Muscle of arm (tissue), 12 donors: Measurements from ENCODE around the gene GSG1L. TPM values are rescaled to one million over a fixed set of nuclear protein-coding genes. Genes with fewer than 3 reads are reported as not detected.

ENCODE experiments used
- DNase-seq: peaks from one replicate; pipeline ENCODE4 v3.0.0-alpha.2; 2013
- polyA plus RNA-seq, 12 donors: library from polyadenylated mRNA; unstranded; fragments of 120-200 nt; gene quantifications; one replicate each; pipeline ENCODE4 v1.2.1, GENCODE V29; 2013; ENCODE audit not compliant: insufficient read length in 12 of 12

The GSG1L gene
- polyA plus RNA-seq, 12 donors, result 1.6 to 2.9 (median 2.0) TPM; not detected in 2

DNA sequence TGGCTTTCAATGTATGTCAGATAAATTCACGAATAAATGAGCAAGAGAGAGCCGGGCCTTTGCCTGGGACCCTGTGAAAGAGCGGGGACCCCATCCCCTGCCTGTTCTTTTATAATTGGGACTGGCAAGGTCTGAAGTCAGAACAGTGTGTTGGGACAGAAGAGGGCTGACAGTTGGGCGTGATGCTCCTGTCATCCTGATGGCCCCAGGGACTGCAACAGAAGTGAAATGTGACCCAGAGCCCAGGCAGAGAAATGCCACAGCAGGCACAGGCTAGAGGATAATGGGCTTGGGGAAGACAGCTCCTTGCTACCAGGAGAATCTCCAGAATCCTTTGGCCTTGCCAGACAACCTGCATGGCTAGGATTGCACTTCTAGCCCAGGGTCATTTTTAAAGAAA is 37.9 kb downstream of the GSG1L start:
- no peak for DNase-seq

DNA sequence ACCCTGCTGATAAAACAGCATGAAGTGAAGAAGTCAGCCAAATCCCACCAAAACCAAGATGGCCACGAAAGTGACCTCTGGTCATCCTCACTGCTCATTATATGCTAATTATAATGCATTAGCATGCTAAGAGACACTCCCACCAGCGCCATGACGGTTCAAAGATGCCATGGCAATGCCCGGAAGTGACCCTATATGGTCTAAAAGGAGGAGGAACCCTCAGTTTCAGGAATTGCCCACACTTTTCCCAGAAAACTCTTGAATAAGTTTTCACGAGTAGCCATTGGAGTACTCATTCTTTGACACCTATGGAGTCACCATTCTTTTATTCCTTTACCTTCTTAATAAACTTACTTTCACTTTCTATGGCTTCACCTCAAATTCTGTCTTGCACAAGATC is 44.3 kb downstream of the GSG1L start:
- DNase-seq, result no peak

DNA sequence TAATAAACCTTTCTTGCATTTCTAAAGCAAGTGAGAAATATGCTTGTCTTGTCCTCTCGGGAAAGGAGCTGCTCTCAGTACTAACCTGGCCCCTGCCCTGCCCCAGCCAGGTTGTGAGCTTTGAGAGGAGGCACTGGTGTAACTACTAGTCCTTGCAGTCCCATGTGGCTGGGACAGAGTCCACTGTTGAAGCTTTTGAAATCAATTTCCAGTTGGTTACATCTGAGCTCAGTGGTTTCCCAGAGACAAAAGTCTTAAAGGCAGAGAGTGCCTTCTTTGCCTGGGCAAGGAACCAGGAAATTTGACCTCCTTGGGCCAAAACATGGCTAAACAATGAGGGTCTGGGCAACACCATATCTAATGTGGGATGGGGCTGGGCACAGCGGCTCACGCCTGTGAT is 48.7 kb downstream of the GSG1L start:
- no peak for DNase-seq

DNA sequence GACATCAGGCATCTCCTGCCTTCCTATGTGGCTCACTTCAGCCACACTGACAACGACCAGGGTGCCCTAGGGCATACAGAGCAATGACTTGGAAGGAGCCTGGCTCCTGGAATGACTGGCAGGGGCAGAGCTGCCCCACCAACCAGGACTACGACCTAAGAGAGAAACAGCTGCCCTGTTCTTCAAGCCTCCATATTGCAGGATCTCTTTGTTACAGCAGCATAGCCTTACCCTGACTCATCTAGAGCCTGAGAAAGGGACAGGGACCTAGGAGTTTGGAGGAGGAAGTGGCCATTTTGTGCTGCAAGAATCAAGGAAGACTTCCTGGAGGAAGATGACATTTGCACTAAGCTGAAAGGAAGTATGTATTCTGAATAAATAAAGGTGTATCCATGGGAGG is 49.6 kb downstream of the GSG1L start:
- DNase-seq, result no peak

DNA sequence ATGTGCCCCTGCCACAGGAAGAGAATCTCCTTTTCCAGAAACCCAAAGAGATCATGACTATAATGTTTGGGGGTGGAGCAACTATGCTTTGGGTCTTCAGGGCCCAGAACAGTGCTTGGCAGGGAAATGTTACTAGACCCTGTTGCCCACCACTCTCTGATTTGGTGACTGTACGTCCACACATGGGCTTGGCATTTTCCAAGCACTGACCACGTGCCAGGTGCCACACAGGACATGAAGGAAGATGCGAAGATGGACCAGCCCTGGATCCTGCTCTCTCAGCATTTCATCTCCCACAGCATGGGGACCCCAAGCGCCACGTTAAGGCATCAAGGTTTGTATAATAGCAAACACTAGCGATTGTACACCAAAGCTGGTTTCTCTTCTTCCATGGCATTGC is 50.1 kb downstream of the GSG1L start:
- DNase-seq, result no peak

DNA sequence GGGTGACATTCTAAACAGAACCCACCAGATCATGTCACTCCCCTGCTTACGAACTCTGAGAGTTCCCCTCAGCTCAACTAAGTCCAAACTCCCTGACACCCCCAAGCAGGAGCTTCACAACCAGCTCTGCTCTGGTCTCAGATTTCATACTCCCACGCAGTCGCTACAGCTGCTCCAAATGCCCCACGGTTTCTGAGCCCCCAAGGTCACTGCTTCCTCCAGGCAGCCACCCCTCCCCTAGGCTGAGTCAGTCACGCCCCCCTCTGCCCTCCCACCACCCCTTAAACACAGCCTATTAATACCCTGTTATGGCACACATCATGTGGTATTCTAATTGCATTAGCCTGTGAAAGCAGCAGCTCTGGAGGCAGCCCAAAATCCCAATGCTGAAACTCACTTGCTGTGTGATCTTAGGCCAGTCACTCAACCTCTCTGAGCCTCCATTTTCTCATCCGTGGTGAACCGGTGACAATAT is 51.5 kb downstream of the GSG1L start:
- peak; percentile 46 for DNase-seq

DNA sequence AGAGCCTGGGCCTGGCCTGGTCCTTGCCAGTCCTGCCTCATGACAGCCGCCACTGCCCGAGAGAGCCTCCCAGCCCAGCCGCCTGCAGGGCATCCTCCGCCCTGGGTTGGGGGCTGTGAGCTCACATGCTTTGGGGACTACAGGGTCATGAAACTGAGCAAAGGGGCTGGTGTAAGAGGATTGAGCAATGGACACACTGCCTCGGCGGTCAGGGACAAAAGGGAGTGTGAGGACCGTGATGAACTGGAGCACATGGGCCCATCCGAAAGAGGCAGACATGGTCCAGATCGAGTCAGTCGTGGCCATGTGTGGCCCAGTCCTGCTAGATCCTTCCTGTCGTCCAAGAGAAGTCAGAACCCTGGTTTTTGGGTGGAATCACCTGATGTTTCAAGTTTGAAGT is 52.3 kb downstream of the GSG1L start:
- DNase-seq, result no peak

DNA sequence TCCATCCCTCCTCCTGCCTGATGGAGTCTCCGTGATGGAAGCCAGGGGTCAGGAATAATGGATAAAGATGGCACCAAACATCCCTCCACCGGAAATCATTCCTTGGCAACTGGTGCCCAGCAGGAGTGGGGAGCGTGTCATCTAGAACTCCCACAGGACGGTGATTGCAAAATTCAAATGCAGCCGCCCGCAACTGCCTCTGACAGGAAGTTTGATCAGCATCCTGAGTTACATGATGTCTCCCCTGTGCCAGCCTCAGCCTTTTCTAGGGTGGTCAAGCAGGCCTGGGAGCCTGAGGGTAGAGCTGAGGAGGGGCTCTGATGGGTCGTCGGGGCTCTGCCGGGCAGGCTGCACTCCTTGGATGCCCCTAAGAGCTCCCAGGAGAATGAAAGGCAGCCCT is 52.8 kb downstream of the GSG1L start:
- DNase-seq, result no peak

DNA sequence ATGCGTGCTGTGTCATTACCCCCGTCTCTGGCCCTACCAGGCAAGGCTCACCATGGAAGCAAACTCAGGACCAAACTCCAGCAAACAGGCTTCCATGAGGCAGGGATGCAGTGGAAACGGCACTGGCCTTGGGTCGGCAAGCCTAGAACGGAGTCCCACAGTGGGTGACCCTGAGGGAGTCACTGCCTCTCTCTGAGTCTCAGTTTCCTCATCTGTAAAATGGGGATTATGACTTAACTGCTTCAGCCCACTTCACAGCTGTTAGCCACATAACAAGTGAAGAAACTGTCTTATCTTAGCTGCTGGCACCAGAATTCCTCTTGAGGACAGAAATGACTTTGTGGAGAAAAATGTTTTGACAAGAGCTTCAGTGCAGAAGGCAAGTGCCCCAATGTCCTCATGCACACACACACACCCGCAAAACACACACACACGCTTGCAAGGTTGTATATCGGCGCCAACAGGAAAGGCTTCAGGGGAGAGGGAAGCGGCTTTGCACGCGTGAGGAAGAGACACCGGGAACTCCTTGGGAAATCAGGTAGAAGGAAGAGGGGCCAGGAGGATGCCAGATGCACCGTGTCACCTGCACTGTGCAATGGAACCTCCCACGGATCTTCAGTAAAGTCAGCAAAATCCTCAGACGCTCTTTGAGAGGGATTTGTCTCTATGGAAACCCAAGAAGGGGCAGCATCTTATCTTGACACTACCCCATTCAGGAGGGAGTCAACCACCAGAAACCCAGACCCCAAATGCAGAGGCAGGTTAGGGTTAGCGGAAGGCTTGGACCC is 53.7 kb downstream of the GSG1L start:
- DNase-seq, result no peak

DNA sequence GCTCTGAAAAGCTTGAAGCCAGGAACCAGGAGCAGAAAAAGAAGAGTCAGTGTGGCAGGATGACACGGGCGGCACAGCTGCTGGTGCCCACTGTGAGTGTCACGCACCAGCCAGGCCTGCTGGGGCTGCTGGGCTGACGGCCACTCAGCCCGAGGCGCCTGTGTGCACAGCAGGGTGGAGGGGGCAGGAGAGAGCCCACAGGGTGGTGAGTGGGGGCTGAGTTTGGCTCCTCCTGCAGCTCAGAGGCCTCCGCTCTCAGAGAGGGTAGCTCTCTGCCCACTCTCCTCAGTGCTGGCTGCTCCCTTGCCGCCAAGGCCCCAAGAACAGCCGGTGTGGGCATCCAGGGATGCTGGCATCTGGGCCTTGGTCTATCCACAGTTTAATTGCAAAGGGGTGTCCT is 59.6 kb downstream of the GSG1L start:
- DNase-seq, result no peak

DNA sequence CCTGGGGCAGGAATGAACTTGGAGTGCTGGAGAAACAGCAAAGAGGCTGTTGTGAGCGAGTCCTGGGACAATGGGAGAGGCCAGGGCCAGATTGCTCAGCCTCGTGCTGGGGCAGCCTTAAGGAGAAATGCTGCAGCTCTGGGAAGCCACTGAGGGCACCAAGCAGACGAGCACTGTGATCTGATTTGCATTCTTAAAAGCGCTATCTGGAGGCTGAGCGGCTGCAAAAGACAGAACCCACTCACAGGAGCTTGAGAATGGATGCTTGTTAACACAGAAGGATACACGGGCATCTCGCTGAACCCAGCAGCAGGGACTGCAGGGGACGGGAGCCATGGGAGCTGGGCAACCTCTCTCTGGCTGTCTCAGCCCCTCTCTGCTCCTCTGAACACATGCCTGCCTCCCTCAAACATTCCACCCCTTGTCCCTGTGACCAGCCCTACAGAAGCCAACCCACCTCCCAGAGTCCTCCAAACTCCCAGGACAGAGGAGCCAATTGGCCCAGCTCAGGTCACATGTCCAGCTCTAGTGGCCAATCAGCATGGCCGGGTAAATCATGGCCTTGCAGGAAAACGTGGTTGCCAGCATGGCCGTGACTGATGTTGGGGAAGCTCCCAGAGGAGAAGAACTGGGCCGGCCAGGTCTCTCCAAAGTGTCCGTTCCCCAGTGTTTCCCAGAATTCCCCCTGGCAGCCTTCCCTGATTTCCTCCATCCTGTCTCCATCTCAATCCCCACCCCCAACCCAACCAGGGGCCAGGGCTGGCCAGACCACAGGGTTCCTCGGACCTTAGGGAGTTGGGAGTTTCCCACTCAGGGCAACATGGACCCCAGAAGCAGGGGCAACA is 60.3 kb downstream of the GSG1L start:
- no peak for DNase-seq

DNA sequence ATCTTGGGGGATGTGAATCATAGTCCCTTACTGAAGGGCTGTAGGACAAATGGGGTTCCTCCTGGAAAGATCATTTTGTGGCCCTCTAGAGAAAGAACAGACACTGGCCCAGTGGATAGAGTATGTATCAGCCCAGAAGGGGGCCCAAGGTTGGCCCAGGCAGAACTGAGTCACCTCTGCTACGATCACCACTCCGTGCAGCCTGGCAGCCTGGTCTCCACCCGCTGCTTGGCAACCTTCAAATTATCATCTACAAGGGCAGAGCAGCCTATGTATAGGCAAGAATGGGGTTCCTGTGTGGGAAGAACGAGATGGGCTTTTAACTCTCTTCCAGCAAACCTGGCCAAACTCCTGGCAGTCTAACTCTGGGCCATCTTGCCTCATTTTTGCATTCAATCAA is 61.9 kb downstream of the GSG1L start:
- DNase-seq, result no peak

DNA sequence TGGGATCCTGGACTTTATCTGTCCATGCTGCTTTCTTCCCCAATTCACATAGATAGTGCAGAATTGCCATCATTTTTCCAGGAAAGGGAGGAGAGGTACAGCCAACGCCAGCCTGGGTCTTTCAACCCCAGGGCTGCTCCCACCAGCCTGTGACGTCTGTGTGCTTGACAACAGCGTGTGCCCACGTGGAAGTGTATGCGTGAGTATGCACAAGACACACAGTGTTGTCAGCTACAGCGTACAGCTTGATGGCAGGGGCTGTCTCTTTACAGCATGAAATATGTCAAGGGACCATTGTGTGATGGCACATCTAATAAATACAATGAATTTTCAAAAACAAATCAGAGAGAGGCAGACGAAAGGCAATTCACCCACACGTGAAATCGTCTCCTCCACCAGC is 62.3 kb downstream of the GSG1L start:
- DNase-seq, result no peak

DNA sequence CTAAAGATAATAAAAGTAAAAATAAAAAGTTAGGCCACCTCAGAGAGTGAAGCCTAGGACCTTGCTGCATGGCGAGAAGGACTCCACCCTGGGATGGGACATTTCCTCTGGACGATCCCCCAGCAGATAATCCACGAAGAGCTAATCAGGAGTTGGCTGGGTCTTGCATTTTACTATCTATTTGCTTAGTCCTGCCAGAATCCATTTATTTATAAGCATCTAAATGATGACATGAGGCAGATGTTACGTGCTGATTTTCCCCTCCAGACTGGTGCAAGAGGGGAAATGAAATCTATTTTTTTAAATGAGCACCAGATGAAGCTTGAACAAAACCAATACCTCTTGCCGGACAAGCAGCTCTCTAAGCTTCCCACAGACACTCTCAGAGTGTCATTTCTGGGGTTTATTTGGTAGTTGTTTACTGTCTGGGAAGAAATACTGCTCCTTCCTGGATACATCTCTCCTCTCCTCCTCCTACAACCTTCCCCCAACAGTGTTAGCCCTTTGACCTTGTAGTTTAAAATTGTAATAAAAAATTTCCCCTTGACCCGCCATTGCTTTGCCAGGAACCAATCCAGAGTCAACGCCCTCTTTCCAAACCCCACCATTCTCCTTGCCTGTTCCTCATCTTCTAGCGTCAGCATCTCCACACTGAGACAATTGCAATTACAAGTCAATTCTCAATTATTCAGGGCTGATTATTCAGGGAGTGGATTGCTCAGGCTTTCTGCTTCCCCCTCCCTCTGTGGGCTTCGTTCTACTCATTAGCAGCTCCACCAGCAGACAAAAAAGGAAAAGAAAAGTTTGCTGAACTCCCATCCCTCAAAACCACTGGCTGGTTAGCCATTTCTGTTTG is 63.0 kb downstream of the GSG1L start:
- no peak for DNase-seq

DNA sequence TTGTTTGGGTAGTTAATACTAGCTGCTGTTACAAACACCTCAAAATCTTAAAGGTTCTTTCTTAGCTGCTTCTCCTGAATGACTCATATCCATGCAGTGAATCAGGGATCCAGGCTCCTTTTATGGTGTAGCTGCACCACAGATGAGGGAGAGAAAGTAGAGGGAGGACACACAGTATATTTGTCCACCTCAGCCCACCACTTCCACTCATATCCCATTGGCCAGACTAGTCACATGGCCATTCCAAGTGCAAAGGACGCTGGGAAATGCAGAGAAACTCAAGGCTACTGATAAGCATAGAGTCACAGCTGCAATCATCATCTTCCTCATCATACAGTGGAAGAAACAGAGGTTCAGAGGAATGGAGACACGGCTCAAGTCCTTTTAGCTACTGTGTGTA is 63.8 kb downstream of the GSG1L start:
- no peak for DNase-seq

DNA sequence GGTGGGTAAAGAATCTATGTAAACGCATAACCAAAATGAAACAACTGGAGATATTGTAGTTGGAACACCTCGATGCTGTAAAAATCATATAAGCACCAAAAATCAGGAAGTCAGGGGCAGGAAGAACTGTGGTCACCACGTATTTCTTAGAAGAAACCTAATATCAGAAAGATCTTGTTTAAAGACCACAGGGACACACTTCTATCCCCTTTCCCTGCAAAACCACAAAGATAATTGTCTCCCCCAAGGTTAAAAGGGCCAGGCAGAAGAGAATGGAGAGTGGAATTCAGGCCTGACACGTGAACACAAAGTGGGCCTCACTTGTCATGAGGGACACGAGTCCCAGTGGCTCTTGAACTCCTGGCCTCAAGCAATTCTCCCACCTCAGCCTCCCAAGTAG is 68.1 kb downstream of the GSG1L start:
- no peak for DNase-seq

DNA sequence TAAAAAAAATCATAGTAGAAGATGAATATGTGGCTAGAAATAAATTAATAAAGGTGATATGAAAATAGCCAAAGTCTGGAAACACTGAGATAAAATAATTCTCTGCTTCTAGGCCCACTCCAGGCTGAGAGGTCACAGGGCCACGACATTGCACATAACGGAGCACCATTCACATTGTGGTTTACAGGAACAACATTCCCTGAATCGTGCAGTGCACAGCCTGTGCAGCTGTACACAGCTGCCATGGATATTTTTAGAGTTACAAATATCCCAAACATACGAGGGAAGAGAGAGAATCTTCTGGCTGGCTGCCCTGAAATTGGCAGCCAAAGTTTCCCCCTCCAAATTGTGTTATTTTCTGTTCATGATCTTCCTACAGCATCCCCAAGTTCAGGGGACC is 68.8 kb downstream of the GSG1L start:
- no peak for DNase-seq

DNA sequence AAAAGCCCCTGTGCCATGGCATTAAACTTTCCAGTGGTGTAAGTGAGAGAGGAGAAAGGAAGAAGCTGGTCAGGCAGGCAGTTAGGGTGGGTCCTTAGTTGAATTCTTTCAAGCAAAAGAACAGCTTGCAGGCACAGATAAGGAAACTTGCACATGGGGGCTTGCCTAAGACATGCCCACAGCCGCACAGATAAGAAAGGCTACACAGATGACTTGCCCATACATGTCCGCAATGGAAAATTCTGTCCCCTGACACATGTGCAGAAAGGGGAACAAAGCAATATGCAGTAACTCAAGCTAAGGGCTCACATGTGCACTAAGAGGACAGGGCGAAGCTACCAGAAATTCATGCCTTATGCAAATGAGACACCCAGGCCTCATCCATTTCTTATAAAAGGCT is 69.9 kb downstream of the GSG1L start:
- no peak for DNase-seq

DNA sequence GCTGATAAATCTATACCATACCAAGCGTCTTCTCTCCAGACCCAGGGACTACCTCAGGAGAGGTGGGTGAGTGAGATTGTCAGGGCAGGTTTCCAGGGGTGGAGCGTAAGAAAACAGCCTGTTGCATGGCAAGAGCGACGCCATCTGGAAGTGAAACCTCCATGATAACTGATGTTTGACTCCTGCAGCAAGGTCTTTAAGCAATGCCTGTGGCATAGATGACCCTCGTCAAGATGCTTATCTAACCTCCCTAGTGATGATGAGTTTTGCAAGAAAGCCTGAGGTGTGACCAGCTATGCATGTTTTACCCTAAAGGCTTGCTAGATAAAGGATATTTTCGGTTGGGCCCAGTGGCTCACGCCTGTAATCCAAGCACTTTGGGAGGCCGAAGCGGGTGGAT is 71.6 kb downstream of the GSG1L start:
- DNase-seq, result no peak

DNA sequence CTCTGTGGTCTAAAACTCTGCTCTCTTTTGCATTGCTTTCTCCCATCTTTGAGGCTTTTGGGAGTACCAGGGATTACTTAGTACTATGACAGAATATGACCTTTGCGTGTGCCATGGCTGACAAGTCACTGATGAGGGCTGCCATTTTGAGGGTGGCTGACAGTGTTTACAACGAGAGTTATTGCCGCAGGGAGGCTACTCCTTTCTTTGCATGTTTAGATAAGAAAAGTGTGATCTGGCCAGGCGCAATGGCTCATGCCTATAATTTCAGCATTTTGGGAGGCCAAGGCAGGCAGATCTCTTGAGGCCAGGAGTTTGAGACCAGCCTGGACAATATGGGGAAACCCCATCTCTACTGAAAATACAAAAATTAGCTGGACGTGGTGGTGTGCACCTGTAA is 77.5 kb downstream of the GSG1L start:
- no peak for DNase-seq

DNA sequence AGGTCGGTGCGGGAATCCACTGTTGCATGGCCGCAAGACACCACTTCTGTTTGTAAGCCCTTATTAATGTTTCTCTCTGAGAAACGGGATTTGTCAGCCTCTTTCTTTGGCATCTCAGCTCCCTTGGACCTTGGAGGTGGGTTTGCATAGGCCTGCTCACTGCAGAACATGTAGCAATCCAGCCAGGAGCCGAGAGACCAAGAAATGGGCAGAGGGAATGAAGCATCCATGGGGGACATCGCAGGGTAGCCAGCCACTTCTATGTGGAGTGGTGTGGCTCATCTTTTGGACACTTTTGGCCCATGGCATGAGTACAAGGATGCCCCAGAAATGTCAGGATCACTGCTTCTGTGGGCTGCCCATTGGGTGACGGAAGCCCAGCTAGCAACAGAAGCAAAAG is 79.4 kb downstream of the GSG1L start:
- no peak for DNase-seq

DNA sequence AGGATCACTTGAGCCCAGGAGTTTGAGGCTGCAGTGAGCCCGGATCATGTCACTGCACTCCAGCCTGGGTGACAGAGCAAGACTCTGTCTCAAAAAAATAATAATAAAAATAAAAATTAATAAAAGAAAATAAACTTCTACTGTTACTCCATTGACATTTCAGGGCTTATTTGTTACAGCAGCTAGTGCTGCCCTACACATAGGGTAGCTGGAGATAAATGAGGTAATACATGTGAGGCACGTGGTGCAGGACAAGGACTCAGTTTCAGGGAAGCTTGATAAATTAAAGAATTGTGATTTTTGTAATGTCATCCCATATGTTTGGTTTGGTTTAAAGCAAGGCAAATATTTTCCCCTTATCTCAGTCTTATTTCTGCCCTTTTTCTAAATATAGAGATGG is 80.3 kb downstream of the GSG1L start:
- no peak for DNase-seq
